ENCODE measurements around the gene ORMDL1.

ORMDL1 gene

DNA sequence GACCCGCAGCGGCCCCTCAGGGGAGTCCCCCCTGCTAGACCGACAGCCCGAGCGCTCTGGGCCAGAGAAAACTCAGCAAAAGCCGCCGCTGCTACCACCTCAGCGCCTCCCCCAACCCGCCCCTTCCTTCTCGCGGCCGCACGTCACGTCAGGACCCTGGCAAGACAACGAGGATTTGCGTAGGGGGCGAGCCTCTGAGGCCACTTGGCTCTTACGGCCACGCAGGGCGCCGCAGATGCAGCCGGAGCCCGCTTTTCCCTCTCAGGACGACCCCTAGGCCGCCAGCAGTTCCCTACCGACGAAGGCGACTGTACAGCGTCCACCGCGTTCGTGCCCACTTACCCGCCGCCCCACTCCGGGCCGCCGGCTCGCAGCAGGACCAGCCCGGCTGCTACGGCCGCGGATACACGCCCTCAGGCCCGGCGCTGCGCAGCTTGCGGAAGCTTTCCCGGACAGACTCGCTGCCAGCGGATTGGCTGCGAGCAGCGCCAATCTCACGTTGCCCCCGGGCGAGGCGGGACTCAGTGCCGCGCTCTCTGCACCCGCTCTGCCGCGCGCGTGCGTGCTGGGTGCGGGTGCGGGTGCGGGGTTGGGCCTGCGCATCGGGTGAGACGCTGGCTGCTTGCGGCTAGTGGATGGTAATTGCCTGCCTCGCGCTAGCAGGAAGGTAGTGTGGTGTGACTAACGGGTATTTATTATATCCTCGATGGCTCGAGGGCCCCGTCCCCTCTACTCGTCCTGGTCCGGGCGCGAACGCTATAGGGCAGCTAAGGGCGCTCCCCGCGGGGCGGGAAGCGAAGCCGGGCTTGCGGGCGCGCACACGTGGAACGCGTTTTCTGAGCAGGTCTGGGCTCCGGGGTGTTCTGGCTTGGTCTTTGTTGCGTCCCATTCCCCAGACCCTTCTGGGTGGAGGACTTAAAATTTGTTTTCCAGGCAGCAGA is at the start of gene ORMDL1, which contains the start of gene PMS1:
Gene ORMDL1 (minus strand): TSS at position 413 of the 941 bp plus-strand sequence. CDS start 1,744 bp downstream, outside the sequence.
Gene PMS1 (plus strand): TSS at position 524 of the 941 bp plus-strand sequence. CDS start 7,360 bp downstream, outside the sequence.
- Histone ChIP-seq H3K36me3 (ENCODE audit: control insufficient read depth in 5 of 5, insufficient read depth in 5 of 5, low read length in 5 of 5) (peaks cover 6 to 11% (median 10%) of the 10 kb centered on the region in 5 donors), H3K27ac (ENCODE audit: low read depth, low read length) (peak within 1 kb of the TSS; percentile 82), H3K9ac (ENCODE audit: low read length in 5 of 5) (peak within 1 kb of the TSS; percentile 90 to 97 (median 91))

DNA sequence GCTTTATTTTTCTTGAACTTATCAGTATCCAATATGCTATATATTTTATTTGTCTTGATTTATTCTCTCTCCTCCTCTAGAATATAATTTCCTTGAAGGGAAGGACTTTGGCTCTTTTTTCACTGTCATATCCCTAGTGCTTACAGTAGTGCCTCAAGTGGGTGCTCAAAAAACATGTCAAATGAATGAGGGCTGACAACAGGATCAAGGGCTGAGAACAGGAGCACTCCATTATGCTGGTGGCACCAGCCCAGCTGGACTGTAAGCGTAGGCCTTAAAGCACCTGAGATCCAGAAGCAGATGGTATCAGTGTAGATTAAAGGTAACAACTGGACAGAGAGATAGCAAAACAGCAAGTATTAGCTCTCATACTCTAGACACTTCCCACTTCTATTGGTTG is 46.4 kb upstream of the ORMDL1 start:
- Histone ChIP-seq H3K9ac (ENCODE audit: low read length in 5 of 5) (no peak overlapping the region), H3K4me3 (ENCODE audit: low read depth in 1 of 5, low read length in 5 of 5) (no peak overlapping the region), H3K27ac (ENCODE audit: low read depth, low read length) (no peak overlapping the region), H3K36me3 (ENCODE audit: control insufficient read depth in 5 of 5, insufficient read depth in 5 of 5, low read length in 5 of 5) (peaks cover 0 to 11% (median 0%) of the 10 kb centered on the region in 5 donors), H3K27me3 (ENCODE audit: control insufficient read depth in 5 of 5, insufficient read depth in 4 of 5, low read length in 5 of 5) (no peaks in the 10 kb centered on the region), H3K9me3 (ENCODE audit: control insufficient read depth in 5 of 5, low read length in 5 of 5) (no peaks in the 10 kb centered on the region), H3K4me1 (ENCODE audit: control insufficient read depth in 5 of 5, insufficient read depth in 5 of 5, low read length in 5 of 5) (no peaks in the 10 kb centered on the region)

More for the DNA sequence above, at the start of gene ORMDL1, which contains the start of gene PMS1:
- Histone ChIP-seq H3K4me1 (ENCODE audit: control insufficient read depth in 5 of 5, insufficient read depth in 5 of 5, low read length in 5 of 5) (peaks cover 4 to 29% (median 26%) of the 10 kb centered on the region in 5 donors), H3K9me3 (ENCODE audit: control insufficient read depth in 5 of 5, low read length in 5 of 5) (no peaks in the 10 kb centered on the region), H3K27me3 (ENCODE audit: control insufficient read depth in 5 of 5, insufficient read depth in 4 of 5, low read length in 5 of 5) (no peaks in the 10 kb centered on the region), H3K4me3 (ENCODE audit: low read depth in 1 of 5, low read length in 5 of 5) (peak within 1 kb of the TSS; percentile 74 to 95 (median 92))

GRCh38 chr2:189829102-189829833 is 45.1 kb upstream of the ORMDL1 start:
- H3K27me3 ChIP-seq (ENCODE audit: control insufficient read depth in 5 of 5, insufficient read depth in 4 of 5, low read length in 5 of 5), result no peaks in the 10 kb centered on the region
- no peaks in the 10 kb centered on the region for H3K9me3 ChIP-seq (ENCODE audit: control insufficient read depth in 5 of 5, low read length in 5 of 5)
- H3K4me1 ChIP-seq (ENCODE audit: control insufficient read depth in 5 of 5, insufficient read depth in 5 of 5, low read length in 5 of 5), result no peaks in the 10 kb centered on the region
- no peak overlapping the region for H3K27ac ChIP-seq (ENCODE audit: low read depth, low read length)
- no peak overlapping the region for H3K4me3 ChIP-seq (ENCODE audit: low read depth in 1 of 5, low read length in 5 of 5)
- no peak overlapping the region for H3K9ac ChIP-seq (ENCODE audit: low read length in 5 of 5)
- H3K36me3 ChIP-seq (ENCODE audit: control insufficient read depth in 5 of 5, insufficient read depth in 5 of 5, low read length in 5 of 5), result peaks cover 0 to 10% (median 0%) of the 10 kb centered on the region in 5 donors

DNA sequence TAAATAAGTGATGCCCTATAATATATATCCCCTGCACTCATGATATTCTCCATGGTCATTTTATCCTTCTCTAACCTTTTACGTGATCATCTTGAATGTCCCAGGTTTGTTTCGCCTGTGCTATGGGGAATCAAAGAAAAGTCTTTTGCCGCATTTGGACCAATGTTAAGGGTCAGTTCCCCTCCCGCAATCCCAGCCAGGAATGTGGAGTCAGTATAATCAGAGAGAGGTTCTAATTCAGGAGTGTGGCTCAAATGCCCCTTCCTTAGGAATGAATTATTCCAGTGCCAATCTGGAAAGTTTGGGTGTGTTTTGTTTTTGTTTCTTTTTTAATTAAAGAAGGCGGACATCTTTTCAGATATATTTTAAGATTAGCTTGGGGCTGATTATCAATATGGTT is 41.9 kb upstream of the ORMDL1 start:
- Histone ChIP-seq H3K36me3 (ENCODE audit: control insufficient read depth in 5 of 5, insufficient read depth in 5 of 5, low read length in 5 of 5) (peaks cover 0 to 2% (median 0%) of the 10 kb centered on the region in 5 donors), H3K27me3 (ENCODE audit: control insufficient read depth in 5 of 5, insufficient read depth in 4 of 5, low read length in 5 of 5) (no peaks in the 10 kb centered on the region), H3K9me3 (ENCODE audit: control insufficient read depth in 5 of 5, low read length in 5 of 5) (peaks cover 0 to 3% (median 0%) of the 10 kb centered on the region in 5 donors), H3K9ac (ENCODE audit: low read length in 5 of 5) (no peak overlapping the region), H3K4me1 (ENCODE audit: control insufficient read depth in 5 of 5, insufficient read depth in 5 of 5, low read length in 5 of 5) (no peaks in the 10 kb centered on the region), H3K27ac (ENCODE audit: low read depth, low read length) (no peak overlapping the region), H3K4me3 (ENCODE audit: low read depth in 1 of 5, low read length in 5 of 5) (no peak overlapping the region)

- peaks cover 0 to 4% (median 2%) of the 10 kb centered on the region in 5 donors for H3K36me3 ChIP-seq (ENCODE audit: control insufficient read depth in 5 of 5, insufficient read depth in 5 of 5, low read length in 5 of 5)
- H3K9ac ChIP-seq (ENCODE audit: low read length in 5 of 5), result no peak overlapping the region
- no peaks in the 10 kb centered on the region for H3K4me1 ChIP-seq (ENCODE audit: control insufficient read depth in 5 of 5, insufficient read depth in 5 of 5, low read length in 5 of 5)
- H3K27ac ChIP-seq (ENCODE audit: low read depth, low read length), result no peak overlapping the region
- H3K4me3 ChIP-seq (ENCODE audit: low read depth in 1 of 5, low read length in 5 of 5), result no peak overlapping the region
- H3K9me3 ChIP-seq (ENCODE audit: control insufficient read depth in 5 of 5, low read length in 5 of 5), result peaks cover 0 to 3% (median 0%) of the 10 kb centered on the region in 5 donors
- H3K27me3 ChIP-seq (ENCODE audit: control insufficient read depth in 5 of 5, insufficient read depth in 4 of 5, low read length in 5 of 5), result no peaks in the 10 kb centered on the region
Measured at GRCh38 chr2:189824694-189825396, 40.7 kb upstream of the ORMDL1 start.

DNA sequence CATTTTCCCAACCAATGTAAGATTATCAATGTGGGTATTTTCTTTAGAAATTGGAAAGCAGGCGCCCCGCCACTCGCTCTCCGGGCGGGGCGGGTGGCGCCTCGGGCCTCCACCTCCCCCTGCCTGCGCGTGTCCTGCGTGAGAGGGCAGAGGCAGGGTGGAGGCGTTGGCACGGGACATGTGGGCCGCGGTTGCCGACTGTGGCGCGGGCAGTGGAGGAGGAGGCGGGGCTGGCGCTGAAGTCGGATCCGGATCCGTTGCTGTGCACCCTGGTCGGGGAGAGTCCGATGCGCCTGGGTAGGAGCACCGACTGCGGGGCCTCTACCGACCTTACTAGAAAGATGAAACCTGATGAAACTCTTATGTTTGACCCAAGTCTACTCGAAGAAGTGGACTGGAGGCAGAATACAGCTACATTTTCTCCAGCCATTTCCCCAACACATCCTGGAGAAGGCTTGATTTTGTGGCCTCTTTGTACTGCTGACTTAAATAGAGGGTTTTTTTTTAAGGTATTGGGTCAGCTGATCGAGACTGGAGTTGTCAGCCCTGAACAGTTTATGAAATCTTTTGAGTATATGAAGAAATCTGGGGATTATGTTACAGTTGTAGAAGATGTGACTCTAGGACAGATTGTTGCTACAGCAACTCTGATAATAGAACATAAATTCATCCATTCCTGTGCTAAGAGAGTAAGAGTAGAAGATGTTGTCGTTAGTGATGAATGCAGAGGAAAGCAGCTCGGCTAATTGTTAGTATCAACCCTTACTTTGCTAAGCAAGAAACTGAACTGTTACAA is 38.0 kb upstream of the ORMDL1 start:
- Histone ChIP-seq H3K36me3 (ENCODE audit: control insufficient read depth in 5 of 5, insufficient read depth in 5 of 5, low read length in 5 of 5) (peaks cover 7 to 19% (median 13%) of the 10 kb centered on the region in 5 donors), H3K9me3 (ENCODE audit: control insufficient read depth in 5 of 5, low read length in 5 of 5) (peaks cover 0 to 3% (median 0%) of the 10 kb centered on the region in 5 donors), H3K9ac (ENCODE audit: low read length in 5 of 5) (no peak overlapping the region), H3K4me1 (ENCODE audit: control insufficient read depth in 5 of 5, insufficient read depth in 5 of 5, low read length in 5 of 5) (no peaks in the 10 kb centered on the region), H3K4me3 (ENCODE audit: low read depth in 1 of 5, low read length in 5 of 5) (no peak overlapping the region), H3K27me3 (ENCODE audit: control insufficient read depth in 5 of 5, insufficient read depth in 4 of 5, low read length in 5 of 5) (no peaks in the 10 kb centered on the region), H3K27ac (ENCODE audit: low read depth, low read length) (no peak overlapping the region)

DNA sequence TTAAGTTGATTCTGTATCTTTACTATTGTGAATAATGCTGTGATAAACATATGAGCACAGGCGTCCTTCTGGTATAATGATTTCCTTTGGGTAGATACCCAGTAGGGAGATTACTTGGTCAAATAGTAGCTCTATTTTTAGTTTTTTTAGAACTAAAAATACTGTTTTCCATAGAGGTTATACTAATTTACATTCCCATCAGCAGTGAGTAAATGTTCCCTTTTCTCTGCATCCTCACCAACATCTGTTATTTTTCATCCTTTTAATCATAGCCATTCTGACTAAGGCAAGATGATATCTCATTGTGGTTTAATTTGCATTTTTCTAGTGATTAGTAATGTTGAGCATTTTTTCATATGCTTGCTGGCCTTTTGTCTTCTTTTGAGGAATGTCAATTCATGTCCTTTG is 35.2 kb upstream of the ORMDL1 start:
- H3K27ac ChIP-seq (ENCODE audit: low read depth, low read length), result no peak overlapping the region
- no peak overlapping the region for H3K9ac ChIP-seq (ENCODE audit: low read length in 5 of 5)
- H3K4me3 ChIP-seq (ENCODE audit: low read depth in 1 of 5, low read length in 5 of 5), result no peak overlapping the region
- no peaks in the 10 kb centered on the region for H3K27me3 ChIP-seq (ENCODE audit: control insufficient read depth in 5 of 5, insufficient read depth in 4 of 5, low read length in 5 of 5)
- H3K4me1 ChIP-seq (ENCODE audit: control insufficient read depth in 5 of 5, insufficient read depth in 5 of 5, low read length in 5 of 5), result no peaks in the 10 kb centered on the region
- peaks cover 9 to 25% (median 12%) of the 10 kb centered on the region in 5 donors for H3K36me3 ChIP-seq (ENCODE audit: control insufficient read depth in 5 of 5, insufficient read depth in 5 of 5, low read length in 5 of 5)
- peaks cover 0 to 3% (median 0%) of the 10 kb centered on the region in 5 donors for H3K9me3 ChIP-seq (ENCODE audit: control insufficient read depth in 5 of 5, low read length in 5 of 5)

GRCh38 chr2:189818249-189819038 is 34.3 kb upstream of the ORMDL1 start:
- Histone ChIP-seq H3K27ac (ENCODE audit: low read depth, low read length) (no peak overlapping the region), H3K36me3 (ENCODE audit: control insufficient read depth in 5 of 5, insufficient read depth in 5 of 5, low read length in 5 of 5) (peaks cover 9 to 25% (median 14%) of the 10 kb centered on the region in 5 donors), H3K4me1 (ENCODE audit: control insufficient read depth in 5 of 5, insufficient read depth in 5 of 5, low read length in 5 of 5) (no peaks in the 10 kb centered on the region), H3K27me3 (ENCODE audit: control insufficient read depth in 5 of 5, insufficient read depth in 4 of 5, low read length in 5 of 5) (no peaks in the 10 kb centered on the region), H3K9me3 (ENCODE audit: control insufficient read depth in 5 of 5, low read length in 5 of 5) (peaks cover 0 to 3% (median 0%) of the 10 kb centered on the region in 5 donors), H3K4me3 (ENCODE audit: low read depth in 1 of 5, low read length in 5 of 5) (no peak overlapping the region), H3K9ac (ENCODE audit: low read length in 5 of 5) (no peak overlapping the region)

Data from subcutaneous abdominal adipose tissue (tissue), 5 donors.